ENCODE results near the gene RFX1.

DNA sequence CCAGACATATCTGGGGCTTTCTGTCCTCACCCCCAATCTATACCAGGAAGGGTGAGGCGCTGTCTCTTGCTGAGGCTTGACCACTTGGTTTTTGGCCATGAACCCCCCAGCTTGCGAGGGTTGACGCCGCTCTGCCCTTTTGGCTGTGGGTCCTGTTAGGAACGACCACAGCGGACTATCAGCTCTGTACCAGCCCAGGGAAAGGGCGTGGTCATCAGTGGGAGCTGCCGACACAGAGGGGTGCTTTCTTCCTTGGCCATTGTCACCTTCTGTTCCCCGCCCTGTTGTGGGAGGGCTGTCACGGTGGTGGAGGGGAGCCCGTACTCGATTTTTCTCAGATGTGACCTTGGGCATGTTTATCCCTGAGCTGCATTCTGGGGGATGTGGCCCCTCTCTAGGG is 48.1 kb downstream of the RFX1 start:
- TF ChIP-seq, protein P1, sequence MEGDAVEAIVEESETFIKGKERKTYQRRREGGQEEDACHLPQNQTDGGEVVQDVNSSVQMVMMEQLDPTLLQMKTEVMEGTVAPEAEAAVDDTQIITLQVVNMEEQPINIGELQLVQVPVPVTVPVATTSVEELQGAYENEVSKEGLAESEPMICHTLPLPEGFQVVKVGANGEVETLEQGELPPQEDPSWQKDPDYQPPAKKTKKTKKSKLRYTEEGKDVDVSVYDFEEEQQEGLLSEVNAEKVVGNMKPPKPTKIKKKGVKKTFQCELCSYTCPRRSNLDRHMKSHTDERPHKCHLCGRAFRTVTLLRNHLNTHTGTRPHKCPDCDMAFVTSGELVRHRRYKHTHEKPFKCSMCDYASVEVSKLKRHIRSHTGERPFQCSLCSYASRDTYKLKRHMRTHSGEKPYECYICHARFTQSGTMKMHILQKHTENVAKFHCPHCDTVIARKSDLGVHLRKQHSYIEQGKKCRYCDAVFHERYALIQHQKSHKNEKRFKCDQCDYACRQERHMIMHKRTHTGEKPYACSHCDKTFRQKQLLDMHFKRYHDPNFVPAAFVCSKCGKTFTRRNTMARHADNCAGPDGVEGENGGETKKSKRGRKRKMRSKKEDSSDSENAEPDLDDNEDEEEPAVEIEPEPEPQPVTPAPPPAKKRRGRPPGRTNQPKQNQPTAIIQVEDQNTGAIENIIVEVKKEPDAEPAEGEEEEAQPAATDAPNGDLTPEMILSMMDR (IDR thresholded peaks at IDR 0.05), result no peak
- TF ChIP-seq EZH2 (IDR thresholded peaks at IDR 0.05; ENCODE audit: borderline replicate concordance, insufficient read depth, low read depth, low read length, poor library complexity, severe bottlenecking), result no peak

Measured in B cell (primary cell).